ENCODE results near the gene SMARCC1.

Gene SMARCC1

DNA sequence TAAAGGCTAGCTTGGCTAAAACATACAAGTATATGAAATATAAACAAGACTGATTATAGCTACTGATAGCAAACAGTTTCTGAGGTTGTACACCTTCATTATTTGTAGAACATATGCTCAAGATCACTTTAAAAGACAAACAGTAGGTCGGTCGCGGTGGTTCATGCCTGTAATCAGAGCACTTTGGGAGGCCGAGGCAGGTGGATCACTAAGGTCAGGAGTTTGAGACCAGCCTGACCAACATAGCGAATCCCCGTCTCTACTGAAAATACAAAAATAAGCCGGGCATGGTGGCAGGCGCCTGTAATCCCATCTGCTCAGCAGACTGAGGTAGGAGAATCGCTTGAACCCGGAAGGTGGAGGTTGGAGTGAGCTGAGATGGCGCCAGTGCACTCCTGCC is 80.3 kb downstream of the SMARCC1 start:
- no peak for DNase-seq (ENCODE audit: low read depth in 2 of 2)

DNA sequence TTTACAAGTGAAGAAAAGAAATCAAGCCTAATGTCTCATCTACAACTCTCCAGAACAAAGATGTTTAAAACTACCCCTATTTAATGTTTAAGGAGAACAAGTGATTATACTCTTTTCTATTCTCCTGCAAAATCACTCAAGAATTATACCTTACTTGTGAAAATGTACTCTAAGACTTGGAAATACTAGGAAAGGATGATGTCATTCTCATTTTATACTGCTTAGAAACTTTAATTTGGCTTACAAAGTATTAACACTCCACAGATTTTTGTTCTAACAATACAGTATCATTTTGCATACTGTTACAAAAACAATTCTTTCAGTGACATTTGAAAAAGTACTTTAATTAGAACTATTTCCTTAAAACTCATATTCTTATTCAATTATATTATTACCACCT is 89.5 kb downstream of the SMARCC1 start:
- DNase-seq (ENCODE audit: low read depth in 2 of 2), result no peak

DNA sequence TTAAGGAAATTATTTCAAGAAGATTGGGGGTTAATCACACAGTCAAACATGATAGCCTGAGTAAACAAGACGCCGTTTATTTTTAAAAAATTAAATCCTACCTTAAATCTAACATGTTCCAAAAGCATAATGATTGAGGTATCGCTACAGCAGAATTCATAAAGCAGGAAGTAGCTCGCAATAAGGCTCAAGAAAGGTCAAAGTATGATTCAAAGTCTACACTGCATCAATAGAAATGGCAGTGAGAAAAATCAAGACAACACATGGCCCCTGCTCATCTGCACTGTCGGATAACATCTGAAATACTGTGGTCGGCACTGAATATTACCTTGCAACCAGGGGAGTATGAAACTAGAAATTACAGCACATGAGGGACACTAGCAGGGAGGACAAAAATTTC is 93.2 kb downstream of the SMARCC1 start:
- no peak for DNase-seq (ENCODE audit: low read depth in 2 of 2)

DNA sequence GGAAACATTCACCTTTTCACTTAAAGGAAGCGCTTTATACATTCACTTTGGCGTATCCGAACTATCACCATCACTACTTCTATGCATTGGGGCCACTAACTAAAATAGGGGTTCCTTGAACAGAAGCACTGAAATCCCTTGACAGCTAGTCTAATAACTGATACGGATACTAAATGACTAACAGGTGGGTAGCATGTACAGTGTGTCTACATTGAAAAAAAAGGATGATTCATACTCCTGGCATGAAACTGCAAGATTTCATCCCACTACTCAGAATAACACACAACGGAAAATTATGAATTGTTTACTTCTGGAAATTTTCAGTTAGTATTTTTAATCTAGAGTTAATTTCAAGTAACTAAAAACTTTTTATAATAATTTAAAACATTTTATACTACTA is 96.7 kb downstream of the SMARCC1 start:
- no peak for DNase-seq (ENCODE audit: low read depth in 2 of 2)

DNA sequence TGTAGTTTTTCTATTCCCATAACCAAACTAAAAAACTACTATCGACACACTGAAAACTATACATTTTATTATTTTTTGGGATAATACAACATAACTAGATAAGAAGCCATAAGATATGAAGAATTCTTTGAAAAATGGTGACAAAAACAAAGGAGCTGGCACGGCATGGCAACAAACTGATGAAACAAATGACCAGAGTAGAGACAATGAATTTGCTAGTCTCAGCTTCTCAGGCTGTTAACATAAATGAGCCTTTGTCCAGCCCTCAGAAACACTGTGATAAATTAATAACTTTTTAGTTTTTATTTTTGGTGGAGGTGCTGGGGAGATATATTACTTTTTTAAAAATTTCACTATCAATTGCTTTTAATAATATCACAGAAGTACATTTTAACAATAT is 100.7 kb downstream of the SMARCC1 start:
- no peak for DNase-seq (ENCODE audit: low read depth in 2 of 2)

DNA sequence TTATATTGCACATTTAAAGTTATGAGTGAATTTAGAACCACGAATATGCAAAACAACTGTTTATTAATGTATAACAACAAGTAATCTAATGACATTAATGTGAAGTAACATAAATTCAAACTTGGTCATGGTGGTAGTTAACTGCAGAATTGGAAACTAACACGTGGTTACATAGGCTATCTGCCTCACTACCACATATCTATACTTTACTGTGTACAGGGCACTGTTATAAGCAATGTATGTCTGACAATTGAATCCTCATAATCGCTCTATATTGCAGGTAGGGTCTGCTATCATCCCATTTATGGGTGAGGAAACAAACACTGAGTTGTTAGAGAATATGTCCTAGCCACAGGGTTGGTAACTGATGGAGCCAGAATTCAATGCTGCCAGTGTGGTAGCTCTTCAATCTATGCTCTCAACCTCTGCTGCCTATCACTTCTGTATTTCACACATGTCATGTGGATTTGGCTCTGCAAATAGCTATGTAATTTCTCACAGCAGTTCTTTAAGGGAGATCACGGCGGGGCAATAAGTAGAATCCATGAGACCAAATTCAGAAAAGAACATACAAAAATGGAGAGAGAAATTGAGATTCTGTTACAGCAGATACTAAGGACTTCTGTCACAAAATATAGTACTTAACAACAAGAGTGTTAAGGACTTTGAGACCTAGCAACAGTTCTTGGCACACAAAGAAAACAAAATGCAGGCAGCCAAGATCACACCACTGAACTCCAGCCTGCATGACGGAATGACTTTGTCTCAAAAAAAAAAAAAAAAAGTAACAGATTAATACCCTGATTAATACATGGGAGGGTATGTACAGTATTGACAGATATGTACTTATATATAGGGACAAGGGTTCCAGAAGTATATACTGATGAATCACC is 103.0 kb downstream of the SMARCC1 start:
- DNase-seq (ENCODE audit: low read depth in 2 of 2), result no peak

DNA sequence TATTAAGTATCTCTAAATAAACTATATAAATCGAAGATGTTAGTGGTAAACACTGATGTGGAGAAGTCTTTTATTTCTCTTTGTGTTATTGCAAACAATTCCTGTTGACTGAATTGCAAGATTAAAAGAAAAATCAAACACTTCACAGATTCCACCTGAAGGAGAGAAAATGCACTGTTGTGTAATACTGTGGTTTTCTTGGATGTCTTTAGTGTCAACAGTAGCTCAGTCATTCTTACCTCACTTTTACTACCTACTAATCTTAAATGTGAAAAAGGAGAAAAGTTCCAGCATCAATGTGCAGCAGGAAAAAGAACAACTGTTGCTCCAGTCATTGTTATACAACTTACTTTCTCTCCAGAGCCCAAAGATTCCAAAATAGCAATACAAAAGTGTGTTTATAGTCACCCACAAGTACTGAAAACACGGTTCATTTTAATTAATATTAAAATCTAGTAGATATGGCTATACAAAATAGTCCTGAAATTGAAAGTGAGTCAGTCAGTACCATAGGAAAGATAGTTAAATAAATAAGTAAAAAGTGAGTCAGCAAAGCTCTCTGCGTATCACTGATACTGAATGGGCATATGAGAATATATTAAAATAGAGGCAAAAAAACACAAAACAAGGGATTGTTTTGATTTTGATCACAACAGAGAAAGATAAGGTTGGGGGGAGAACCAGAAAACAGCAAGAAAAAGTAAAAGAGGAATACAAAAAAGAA is 112.5 kb downstream of the SMARCC1 start:
- no peak for DNase-seq (ENCODE audit: low read depth in 2 of 2)

DNA sequence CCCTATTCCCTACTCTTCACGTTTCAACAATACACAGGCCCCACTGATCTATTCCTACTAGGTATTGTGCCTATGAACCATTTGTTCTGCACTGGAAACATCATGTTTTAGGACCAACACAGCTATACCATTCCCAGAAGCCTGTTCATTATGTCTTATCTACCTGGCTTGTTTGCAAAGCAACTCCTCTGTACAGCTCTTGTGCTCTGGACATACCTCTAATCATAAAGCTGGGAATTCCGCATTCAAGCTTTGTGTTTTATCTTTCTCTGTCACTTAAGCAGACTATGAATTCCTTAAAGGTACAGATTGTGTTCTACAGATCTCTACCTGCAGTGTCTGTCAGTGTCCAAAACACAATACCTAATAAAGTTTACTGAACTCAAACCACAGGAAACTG is 115.6 kb downstream of the SMARCC1 start:
- no peak for DNase-seq (ENCODE audit: low read depth in 2 of 2)

DNA sequence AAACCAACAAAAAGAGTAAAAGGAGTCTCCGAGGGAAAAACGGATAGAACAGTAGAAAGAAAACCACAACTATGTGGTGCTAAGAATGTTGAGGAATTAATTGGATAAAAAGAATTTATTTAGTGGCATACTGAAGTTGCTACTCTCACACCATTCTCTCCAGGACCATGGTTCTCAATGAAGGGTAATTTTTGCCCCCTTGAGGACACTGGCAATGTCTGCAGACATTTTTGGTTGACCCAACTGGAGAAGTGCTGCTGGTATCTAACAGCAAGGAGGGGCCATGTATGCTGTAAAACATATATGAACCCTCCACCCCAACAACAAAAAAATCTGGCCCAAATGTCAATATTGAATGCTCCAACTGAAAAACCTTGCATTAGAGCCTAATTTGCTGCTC is 117.2 kb downstream of the SMARCC1 start:
- no peak for DNase-seq (ENCODE audit: low read depth in 2 of 2)

DNA sequence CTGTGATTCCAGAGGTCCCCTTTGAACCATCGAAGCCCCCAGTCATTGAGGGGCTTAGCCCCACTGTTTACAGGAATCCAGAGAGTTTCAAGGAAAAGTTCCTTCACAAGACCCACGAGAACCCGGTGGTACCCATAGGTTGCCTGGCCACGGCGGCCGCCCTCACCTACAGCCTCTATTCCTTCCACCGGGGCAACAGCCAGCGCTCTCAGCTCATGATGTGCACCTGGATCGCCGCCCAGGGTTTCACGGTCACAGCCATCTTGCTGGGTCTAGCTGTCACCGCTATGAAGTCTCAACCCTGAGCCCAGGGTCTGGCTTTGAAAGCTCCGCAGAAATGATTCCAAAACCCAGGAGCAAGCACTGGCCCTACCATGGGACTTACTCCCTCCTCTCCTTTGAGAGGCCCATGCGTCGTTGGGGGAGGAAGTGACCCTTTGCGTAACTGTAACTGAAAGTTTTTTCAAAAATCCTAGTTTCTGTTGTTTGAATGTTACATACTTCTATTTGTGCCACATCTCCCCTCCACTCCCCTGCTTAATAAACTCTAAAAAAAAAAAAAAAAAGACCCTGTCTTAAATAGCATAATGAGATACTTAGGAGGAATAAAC is 118.0 kb downstream of the SMARCC1 start:
- no peak for DNase-seq (ENCODE audit: low read depth in 2 of 2)

DNA sequence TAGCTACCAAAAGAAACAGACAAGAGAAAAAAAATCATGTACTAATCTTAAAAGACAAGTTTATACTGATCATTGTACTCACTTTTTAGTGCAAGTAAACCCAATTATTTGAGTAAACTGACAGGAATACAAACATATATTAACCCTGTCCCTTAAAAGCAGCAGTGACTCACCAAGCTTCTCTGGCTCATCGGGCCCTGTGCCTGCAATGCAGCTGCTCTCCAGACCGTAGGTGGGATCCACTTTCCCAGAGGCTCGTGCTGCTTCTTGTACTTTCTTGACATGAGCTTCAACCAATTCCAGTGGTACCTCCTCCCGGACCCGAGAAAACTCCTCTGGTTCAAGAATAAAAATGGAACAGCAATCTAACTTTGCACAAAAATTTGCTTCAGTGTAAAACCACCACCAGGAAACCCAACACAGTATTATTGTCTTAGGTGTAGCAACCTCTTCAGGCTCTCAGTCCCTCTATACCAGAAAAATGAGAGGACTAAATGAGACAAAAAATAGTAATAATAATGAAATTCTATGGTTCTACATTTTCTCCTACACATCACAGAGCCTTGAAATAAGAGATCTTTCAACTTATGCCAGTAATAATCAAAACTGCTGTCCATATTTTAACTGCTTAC is 120.5 kb downstream of the SMARCC1 start:
- DNase-seq (ENCODE audit: low read depth in 2 of 2), result no peak

DNA sequence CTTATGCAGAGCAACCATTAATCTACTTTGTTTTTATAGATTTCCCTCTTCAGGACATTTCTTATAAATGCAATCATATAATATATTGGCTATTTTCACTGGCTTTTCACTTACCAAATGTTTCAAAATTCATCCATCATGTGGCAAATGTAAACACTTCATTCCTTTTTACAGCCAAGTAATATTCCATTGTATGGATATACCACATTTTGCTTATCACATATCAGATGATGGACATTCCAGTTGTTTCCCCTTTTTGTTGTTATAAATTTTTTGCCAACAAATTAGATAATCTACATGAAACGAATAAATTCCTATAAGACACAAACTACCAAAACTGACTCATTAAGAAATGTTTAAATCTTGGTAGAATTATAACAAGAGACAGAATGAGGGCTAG is 123.2 kb downstream of the SMARCC1 start:
- no peak for DNase-seq (ENCODE audit: low read depth in 2 of 2)

DNA sequence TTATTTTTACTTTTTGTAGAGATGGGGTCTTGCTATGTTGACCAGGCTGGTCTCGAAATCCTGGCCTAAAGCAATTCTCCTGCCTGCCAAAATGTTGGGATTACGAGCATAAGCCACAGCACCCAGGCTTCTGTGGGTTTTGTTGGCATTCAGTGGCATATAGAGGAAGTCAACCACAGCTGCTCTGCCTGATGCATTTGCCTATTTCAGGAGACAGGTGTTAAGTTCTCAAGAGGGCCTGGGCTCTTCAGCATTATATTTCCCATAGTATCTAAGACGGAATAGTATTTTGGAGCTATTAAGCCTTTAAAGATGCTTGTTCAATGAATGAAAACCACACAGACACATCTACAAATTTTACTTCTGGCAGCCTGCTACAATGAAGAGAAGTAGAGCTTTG is 129.6 kb downstream of the SMARCC1 start:
- DNase-seq (ENCODE audit: low read depth in 2 of 2), result no peak

DNA sequence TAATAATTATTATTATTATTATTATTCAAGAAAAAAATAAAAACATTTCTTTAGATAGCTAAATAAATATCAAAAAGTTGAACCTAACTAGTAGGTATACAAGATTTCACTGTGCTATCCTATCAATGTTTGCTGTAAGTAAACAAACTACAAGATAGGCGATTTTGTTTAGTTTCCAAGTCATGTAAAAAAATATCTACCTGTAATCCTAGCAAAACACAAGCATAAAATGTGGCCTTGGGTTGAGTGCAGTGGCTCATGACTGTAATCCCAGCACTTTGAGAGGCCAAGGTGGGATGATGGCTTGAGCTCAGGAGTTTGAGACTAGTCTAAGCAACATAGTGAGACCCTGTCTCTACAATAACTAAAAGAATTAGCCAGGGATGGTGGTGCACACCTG is 131.4 kb downstream of the SMARCC1 start:
- DNase-seq (ENCODE audit: low read depth in 2 of 2), result no peak

DNA sequence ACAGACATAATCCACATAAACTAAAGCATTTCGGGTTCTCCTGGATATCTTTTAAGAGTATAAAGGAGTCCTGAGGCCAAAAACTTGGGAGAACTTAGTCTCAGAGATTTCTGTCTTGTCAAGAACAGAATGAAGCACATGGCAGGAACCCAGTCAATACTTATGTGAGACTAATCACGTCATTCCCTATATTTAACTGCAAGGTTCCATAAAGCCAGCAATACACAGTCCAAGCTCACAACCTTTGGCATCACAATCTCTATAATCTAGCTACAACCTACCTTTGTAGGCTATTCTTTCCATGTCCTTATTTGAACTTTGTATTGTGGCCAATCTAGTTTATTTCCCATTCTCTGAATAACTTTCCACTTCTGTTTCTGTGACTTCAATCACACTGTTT is 134.1 kb downstream of the SMARCC1 start:
- DNase-seq (ENCODE audit: low read depth in 2 of 2), result no peak

DNA sequence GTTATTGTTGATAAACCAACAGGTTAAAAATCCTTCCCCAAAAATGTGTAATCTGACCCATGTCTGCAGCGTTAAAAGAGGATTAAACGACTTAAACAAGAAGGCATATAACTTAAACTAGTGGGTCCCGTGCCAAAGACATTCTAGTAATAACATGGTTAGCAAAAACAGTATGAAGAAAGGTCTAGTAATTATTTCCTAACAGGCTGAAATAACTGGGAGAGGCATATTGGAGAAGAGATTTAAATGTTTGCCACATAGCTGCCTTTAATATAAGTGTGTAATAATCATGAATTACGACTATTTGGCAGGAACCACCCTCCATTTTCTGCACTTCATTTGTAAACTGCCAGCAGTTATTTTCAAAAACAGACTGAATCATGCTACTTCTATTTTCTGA is 135.3 kb downstream of the SMARCC1 start:
- DNase-seq (ENCODE audit: low read depth in 2 of 2), result peak; percentile 26 to 29

DNA sequence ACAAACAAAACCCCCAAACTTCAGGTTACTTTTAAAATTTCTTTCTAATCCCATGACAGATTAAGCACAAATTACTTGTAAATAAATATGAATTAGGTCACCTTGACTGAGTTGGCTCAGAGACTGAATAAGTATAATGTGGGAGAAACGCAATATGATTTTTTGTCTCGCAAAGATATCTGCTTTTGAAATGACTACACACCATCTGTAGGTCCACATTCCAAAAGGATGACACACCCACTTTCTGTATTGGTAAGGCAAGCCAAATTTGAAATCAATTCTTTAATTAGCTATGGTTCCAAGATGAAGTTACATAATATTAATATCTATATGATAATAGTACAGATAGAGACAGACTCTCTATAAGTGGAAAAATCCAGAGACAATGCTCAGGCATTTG is 136.1 kb downstream of the SMARCC1 start:
- DNase-seq (ENCODE audit: low read depth in 2 of 2), result no peak

DNA sequence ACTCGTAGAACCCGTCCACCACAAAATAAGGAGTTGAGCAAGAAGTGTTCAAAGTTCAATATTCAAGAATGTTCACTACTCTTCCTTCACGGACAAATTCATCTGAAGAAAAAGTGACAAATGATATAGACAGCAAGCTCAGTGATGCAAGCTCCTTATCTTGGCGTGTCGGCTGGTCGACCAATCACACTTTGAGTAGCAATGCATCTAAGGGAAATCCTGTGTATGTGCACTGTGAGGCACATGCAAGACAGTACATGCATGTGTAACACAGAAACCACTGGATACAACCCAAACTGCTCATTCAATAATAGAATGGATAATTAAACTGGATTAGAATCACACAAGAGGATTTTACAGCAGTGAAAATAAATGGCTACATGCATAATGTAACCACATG is 138.6 kb downstream of the SMARCC1 start:
- no peak for DNase-seq (ENCODE audit: low read depth in 2 of 2)

DNA sequence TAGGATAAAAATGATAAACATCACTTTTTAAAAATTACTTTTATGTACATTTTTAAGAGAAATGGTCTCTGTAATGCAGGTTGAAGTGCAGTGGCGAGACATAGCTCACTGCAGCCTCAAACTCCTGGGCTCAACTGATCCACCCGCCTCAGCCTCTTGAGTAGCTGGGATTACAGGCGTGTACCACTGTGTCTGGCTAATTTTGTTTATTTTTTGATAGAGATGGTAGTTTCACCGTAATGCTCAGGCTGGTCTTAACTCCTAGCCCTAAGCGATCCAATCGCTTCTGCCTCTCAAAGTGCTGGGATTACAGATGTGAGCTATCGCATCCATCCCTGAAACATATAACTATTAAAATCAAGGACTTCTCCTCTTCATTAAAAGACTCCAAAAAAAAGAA is 140.0 kb downstream of the SMARCC1 start:
- no peak for DNase-seq (ENCODE audit: low read depth in 2 of 2)

DNA sequence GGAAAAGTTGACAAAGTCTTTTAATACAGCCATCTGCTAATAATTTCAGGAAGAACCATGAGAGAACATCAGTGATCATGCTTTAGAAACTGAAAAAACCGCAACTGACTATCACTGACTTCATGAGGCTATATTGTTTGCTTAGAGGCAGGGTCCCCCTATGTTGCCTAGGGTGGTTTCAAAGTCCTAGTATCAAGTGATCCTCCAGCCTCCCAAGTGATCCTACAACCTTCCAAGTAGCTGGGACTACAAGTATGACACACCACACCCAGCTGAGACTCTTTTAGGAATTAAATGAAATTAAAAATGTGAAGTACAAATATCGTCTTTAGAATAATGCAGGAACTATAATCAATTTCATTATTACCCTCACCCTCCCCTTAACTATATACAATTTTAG is 144.8 kb downstream of the SMARCC1 start:
- DNase-seq (ENCODE audit: low read depth in 2 of 2), result no peak

DNA sequence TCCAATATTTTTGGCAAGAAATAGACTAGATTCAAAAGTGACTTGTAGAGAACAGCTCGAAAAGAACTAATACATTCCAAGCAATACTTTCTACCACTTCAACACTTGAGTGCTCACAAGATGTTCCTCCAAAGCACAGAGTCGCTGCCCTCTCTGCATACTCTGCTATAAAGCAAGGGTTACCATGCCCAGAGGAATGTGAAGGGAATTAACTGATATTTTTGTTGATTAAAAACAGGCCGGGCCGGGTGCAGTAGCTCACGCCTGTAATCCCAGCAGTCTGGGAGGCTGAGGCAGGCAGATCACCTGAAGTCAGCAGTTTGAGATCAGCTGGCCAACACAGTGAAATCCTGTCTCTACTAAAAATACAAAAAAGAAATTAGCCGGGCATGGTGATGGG is 145.5 kb downstream of the SMARCC1 start:
- DNase-seq (ENCODE audit: low read depth in 2 of 2), result no peak

DNA sequence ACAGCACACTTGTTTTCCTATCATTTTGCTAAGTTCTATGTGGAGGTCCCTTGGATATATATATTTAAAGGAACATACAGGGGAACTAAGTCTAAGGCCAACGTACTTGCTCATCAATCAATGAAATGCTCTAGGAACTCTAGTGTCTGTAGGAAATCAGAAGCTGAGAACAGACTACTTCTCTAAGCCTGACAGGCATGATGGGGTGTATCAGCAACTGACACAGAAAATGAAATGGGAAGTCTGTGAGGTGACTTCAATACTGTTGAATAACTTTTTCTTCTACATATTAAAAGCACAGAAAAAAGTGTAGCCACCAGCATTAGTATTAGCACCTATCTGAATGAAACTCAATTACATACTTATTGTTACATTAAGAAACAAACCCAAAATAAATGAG is 146.2 kb downstream of the SMARCC1 start:
- DNase-seq (ENCODE audit: low read depth in 2 of 2), result no peak

Data from fibroblast of skin of left biceps (primary cell).